Adrenal gland (tissue), 5 donors: Measurements from ENCODE around the gene SCFD2.
"Not testable (repeated sequence)": the region's sequence is repeated elsewhere in the genome, so short reads cannot be mapped to it uniquely, and the experiment has no call there.

Experiments used
- CTCF ChIP-seq, 6 experiments: fragments of 450-650 bp in 4 of 6; fragments of 200-600 bp in 2 of 6; sonication (generic) in 1 of 6; IDR thresholded peaks; 1 replicate in 5 of 6; 2 replicates in 1 of 6; pipeline versions ENCODE4 v1.5.1 to v1.8.0; 2016 to 2021; ENCODE audit warnings: antibody characterized with exemption in 6 of 6, mild to moderate bottlenecking in 2 of 6, moderate library complexity in 1 of 6
- POLR2A ChIP-seq, 2 donors: fragments of 450-650 bp; IDR thresholded peaks; one replicate each; pipeline ENCODE4 v1.6.1; 2017; ENCODE audit warnings: antibody characterized with exemption in 2 of 2, mild to moderate bottlenecking in 2 of 2, moderate library complexity in 1 of 2
- donor health status: DM: no; HTN: no; CAD: no.

DNA sequence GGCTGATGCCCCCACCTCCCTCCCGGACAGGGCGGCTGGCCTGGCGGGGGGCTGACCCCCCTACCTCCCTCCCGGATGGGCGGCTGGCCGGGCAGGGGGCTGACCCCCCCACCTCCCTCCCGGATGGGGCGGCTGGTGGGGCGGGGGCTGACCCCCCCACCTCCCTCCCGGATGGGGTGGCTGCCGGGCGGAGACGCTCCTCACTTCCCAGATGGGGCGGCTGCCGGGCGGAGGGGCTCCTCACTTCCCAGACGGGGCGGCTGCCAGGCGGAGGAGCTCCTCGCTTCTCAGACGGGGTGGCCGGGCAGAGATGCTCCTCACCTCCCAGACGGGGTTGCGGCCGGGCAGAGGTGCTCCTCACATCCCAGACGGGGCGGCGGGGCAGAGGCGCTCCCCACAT lies 127.5 kb downstream of the SCFD2 start:
- not testable (repeated sequence) for TF ChIP-seq CTCF, POLR2A (IDR thresholded peaks at IDR 0.05)
